GM13976 (cell line): ENCODE results near the gene CBX6.

ENCODE experiments used
- DNase-seq: peaks from one replicate; pipeline ENCODE4 v3.0.0; 2012; ENCODE audit warnings: low spot score
- CTCF ChIP-seq: IDR thresholded peaks from 2 replicates; pipeline ENCODE4 v1.5.1; 2012; ENCODE audit warnings: borderline replicate concordance, mild to moderate bottlenecking; ENCODE audit not compliant: insufficient read depth; ENCODE audit errors: extremely low read depth, missing control alignments, control extremely low read depth
- in situ Hi-C: fragments of 300-500 bp; cut with MboI; formaldehyde crosslinking; loops from one replicate; pipeline ENCODE4 v1.12.0; 2022; ENCODE audit warnings: low sequenced_read_pairs, mixed read lengths, inconsistent platforms; ENCODE audit not compliant: unreplicated experiment

CBX6 gene

GRCh38 chr22:38868886-38869381 lies 3.1 kb downstream of the CBX6 start:
- peak; percentile 86 for DNase-seq
- peak; percentile 88 for TF ChIP-seq CTCF
- in situ Hi-C loops: no loop called here

DNA sequence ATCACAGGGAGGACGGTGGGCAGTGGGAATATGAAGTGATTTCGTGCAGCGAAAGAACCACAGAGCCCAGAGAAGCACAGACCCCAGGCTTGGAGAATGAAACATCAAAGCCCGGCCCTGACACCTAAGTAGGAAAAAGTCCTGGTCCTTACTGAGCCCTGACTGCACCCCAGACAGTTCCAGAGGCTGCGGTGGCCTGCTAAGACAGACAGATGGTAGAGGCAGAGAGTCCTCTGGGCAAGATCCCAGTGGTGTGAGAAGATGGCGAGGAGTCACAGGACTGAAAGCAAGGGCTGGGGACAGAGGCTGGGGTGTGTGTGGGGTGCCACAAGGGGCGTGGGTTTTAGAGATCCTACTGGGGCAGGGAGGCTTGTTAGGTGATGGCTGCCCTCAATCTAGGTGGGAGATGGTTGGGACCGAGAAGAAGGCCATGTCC lies 3.7 kb downstream of the CBX6 start:
- in situ Hi-C loops: no loop called here
- TF ChIP-seq CTCF: no peak

GRCh38 chr22:38867471-38868285 lies 4.3 kb downstream of the CBX6 start:
- DNase-seq: no peak
- TF ChIP-seq CTCF: no peak
- in situ Hi-C loops: no loop called here

More for the DNA sequence above, 3.7 kb downstream of the CBX6 start:
- DNase-seq: no peak

- no peak for DNase-seq
- no peak for TF ChIP-seq CTCF
- in situ Hi-C loops: no loop called here
Observed at GRCh38 chr22:38867124-38867455, 4.9 kb downstream of the CBX6 start.

- in situ Hi-C loops: no loop called here
- TF ChIP-seq CTCF: no peak
- no peak for DNase-seq
Observed at GRCh38 chr22:38866399-38867123, 5.5 kb downstream of the CBX6 start.

DNA sequence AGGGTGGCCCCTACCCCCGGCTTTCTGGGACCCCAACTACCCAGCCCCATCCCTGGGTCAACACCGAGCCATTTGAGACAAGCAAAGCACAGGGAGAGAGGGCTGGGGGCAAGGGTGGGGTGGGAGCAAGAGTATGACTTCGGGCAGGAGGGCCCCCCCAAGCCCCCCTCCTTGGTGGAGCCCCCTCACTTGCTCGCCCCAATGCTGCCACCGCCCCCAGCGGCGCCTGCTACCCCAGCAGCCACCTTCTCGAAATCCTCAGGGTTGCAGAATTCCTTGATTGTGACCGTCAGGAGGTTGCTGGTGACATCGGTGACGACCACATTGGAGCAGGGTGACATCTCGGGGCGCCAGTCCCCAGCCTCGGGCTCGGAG lies 6.0 kb downstream of the CBX6 start:
- in situ Hi-C loops: no loop called here
- no peak for DNase-seq
- TF ChIP-seq CTCF: no peak
